ENCODE data around the gene PIAS3.

DNA sequence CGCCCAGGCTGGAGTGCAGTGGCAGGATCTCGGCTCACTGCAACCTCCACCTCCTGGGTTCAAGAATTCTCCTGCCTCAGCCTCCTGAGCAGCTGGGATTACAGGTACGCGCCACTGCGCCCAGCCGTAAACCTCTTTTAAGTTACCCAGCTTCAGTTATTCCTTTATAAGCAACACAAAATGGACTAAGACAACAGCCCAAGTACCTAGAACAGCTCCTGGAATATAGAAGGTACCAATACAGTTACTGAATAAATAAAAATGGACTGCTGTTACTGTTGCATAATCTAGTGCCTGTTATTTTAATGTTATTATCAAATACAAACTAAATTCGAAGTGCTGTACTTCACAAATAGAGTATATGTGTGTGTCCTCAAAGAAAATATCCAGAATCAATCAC is 52.0 kb downstream of the PIAS3 start:
- TF ChIP-seq CTCF (IDR thresholded peaks at IDR 0.05 in 8 of 11, conservative IDR thresholded peaks at IDR 0.05 in 3 of 11) (no peak), POLR2AphosphoS5 (IDR thresholded peaks at IDR 0.05) (no peak), POLR2A (IDR thresholded peaks at IDR 0.05) (no peak)
